Measurements from ENCODE around the gene MRPL52. TPM values are rescaled to one million over a fixed set of nuclear protein-coding genes. Genes with fewer than 3 reads are reported as not detected.
"Not testable (repeated sequence)": the region's sequence is repeated elsewhere in the genome, so short reads cannot be mapped to it uniquely, and the experiment has no call there.

The MRPL52 gene
- total RNA-seq, 2 experiments from 2014 or later: 100 to 181 TPM

GRCh38 chr14:22854963-22855724 lies 25.5 kb downstream of the MRPL52 start:
- ChIA-PET CTCF (ENCODE audit: unreplicated experiment) (interaction anchor here (0.7 to 1.0 kb wide), 3 partner anchors 10 to 285 kb away, joined by 3 to 4 read pairs (median 3); partner anchors contain the start of gene LRP10), POLR2A (interaction anchor here (0.6 to 6.0 kb wide), 12 partner anchors 9 to 81 kb away, joined by 3 to 42 read pairs (median 3); partner anchors contain the start of genes LRP10 and RBM23)
- peaks cover 13% of the 10 kb centered on the region for H3K4me1 ChIP-seq (ENCODE audit: insufficient read depth, low read length, poor library complexity, severe bottlenecking)
- H3K9me3 ChIP-seq (ENCODE audit: low read length): no peaks in the 10 kb centered on the region
- no peaks in the 10 kb centered on the region for H3K9me2 ChIP-seq (ENCODE audit: insufficient read depth, low read length)
- intact Hi-C loops (cut with micrococcal nuclease; ENCODE audit: unreplicated experiment): loop anchor here (5.0 kb wide), 1 partner anchor 268 kb away; the partner anchor contains the start of gene DAD1
- no peak overlapping the region for H3K4me2 ChIP-seq (ENCODE audit: low read length)
- no peak overlapping the region for H3K4me3 ChIP-seq (ENCODE audit: low read depth, low read length, poor library complexity, severe bottlenecking)
- no peaks in the 10 kb centered on the region for H3K79me2 ChIP-seq (ENCODE audit: insufficient read depth, low read depth, low read length)
- TF ChIP-seq EZH2phosphoT487 (IDR thresholded peaks at IDR 0.05; ENCODE audit: borderline replicate concordance, low read depth, low read length): no peak
- TF ChIP-seq, protein P1, sequence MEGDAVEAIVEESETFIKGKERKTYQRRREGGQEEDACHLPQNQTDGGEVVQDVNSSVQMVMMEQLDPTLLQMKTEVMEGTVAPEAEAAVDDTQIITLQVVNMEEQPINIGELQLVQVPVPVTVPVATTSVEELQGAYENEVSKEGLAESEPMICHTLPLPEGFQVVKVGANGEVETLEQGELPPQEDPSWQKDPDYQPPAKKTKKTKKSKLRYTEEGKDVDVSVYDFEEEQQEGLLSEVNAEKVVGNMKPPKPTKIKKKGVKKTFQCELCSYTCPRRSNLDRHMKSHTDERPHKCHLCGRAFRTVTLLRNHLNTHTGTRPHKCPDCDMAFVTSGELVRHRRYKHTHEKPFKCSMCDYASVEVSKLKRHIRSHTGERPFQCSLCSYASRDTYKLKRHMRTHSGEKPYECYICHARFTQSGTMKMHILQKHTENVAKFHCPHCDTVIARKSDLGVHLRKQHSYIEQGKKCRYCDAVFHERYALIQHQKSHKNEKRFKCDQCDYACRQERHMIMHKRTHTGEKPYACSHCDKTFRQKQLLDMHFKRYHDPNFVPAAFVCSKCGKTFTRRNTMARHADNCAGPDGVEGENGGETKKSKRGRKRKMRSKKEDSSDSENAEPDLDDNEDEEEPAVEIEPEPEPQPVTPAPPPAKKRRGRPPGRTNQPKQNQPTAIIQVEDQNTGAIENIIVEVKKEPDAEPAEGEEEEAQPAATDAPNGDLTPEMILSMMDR (conservative IDR thresholded peaks at IDR 0.05; ENCODE audit: low read length): no peak
- H2AFZ ChIP-seq (ENCODE audit: low read length): no peak overlapping the region
- no peaks in the 10 kb centered on the region for H3K36me3 ChIP-seq (ENCODE audit: insufficient read depth, low read length)
- BruUV-seq (replicated peaks): no TSS peak
- no peak overlapping the region for H3K27ac ChIP-seq (ENCODE audit: low read depth, low read length, poor library complexity, severe bottlenecking)
- H4K20me1 ChIP-seq (ENCODE audit: insufficient read depth, low read length): no peaks in the 10 kb centered on the region
- DNase-seq (ENCODE audit: low spot score): no peak

DNA sequence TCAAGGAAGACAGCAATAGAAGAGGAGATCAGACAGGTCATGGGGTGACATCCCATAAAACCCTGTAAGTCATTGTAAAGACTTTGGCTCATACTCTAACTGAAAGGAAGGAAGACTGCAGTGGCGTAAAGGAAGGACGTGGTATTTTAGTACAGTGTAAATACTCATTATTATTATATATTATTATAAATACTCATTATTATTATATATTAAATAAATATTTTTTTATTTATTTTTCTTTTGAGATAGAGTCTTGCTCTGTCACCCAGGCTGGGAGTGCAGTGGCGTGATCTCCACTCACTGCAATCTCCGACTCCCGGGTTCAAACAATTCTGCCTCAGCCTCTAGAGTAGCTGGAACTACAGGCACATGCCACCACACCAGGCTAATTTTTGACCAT lies 26.7 kb downstream of the MRPL52 start:
- intact Hi-C loops (cut with micrococcal nuclease; ENCODE audit: unreplicated experiment): no loop called here
- ChIA-PET CTCF (ENCODE audit: unreplicated experiment) (no interaction called here), POLR2A (no interaction called here)
- no peak overlapping the region for H3K4me2 ChIP-seq (ENCODE audit: low read length)
- no peaks in the 10 kb centered on the region for H3K36me3 ChIP-seq (ENCODE audit: insufficient read depth, low read length)
- no peak overlapping the region for H3K27ac ChIP-seq (ENCODE audit: low read depth, low read length, poor library complexity, severe bottlenecking)
- DNase-seq (ENCODE audit: low spot score): no peak
- no peak overlapping the region for H3K4me3 ChIP-seq (ENCODE audit: low read depth, low read length, poor library complexity, severe bottlenecking)
- BruUV-seq (replicated peaks): no TSS peak
- no peaks in the 10 kb centered on the region for H4K20me1 ChIP-seq (ENCODE audit: insufficient read depth, low read length)
- H2AFZ ChIP-seq (ENCODE audit: low read length): no peak overlapping the region
- TF ChIP-seq, protein P1 (conservative IDR thresholded peaks at IDR 0.05; ENCODE audit: low read length): no peak
- TF ChIP-seq EZH2phosphoT487 (IDR thresholded peaks at IDR 0.05; ENCODE audit: borderline replicate concordance, low read depth, low read length): no peak
- peaks cover 13% of the 10 kb centered on the region for H3K4me1 ChIP-seq (ENCODE audit: insufficient read depth, low read length, poor library complexity, severe bottlenecking)
- H3K9me2 ChIP-seq (ENCODE audit: insufficient read depth, low read length): no peaks in the 10 kb centered on the region
- no peaks in the 10 kb centered on the region for H3K9me3 ChIP-seq (ENCODE audit: low read length)
- H3K79me2 ChIP-seq (ENCODE audit: insufficient read depth, low read depth, low read length): no peaks in the 10 kb centered on the region

DNA sequence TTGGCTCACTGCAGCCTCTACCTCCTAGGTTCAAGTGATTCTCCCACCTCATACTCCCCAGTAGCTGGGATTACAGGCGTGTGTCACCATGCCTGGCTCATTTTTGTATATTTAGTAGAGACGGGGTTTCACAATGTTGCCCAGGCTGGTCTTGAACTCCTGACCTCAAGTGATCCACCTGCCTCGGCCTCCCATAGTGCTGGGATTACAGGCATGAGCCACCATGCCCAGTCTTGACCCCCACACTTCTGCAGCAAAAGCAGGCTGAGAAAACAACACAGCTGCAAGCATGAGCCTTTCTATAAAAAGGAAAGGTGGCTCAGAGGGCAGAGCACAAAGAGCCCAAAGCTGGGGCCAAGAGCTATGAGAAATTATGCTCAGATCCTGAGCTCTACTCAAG lies 30.7 kb downstream of the MRPL52 start:
- CTCF ChIA-PET (ENCODE audit: unreplicated experiment): interaction anchor here (0.6 kb wide), 1 partner anchor 271 kb away, joined by 4 read pairs; no protein-coding TSS in a partner anchor

More for the DNA sequence above, 30.7 kb downstream of the MRPL52 start:
- H3K4me1 ChIP-seq (ENCODE audit: insufficient read depth, low read length, poor library complexity, severe bottlenecking); H3K36me3 ChIP-seq (ENCODE audit: insufficient read depth, low read length); H2AFZ ChIP-seq (ENCODE audit: low read length); H3K27ac ChIP-seq (ENCODE audit: low read depth, low read length, poor library complexity, severe bottlenecking); BruUV-seq (replicated peaks); H3K9me2 ChIP-seq (ENCODE audit: insufficient read depth, low read length); H3K79me2 ChIP-seq (ENCODE audit: insufficient read depth, low read depth, low read length); H4K20me1 ChIP-seq (ENCODE audit: insufficient read depth, low read length); H3K4me2 ChIP-seq (ENCODE audit: low read length); intact Hi-C loops (cut with micrococcal nuclease; ENCODE audit: unreplicated experiment); DNase-seq (ENCODE audit: low spot score); H3K4me3 ChIP-seq (ENCODE audit: low read depth, low read length, poor library complexity, severe bottlenecking); H3K9me3 ChIP-seq (ENCODE audit: low read length): not testable (repeated sequence)
- POLR2A ChIA-PET: interaction anchor here (0.6 to 1.5 kb wide), 12 partner anchors 11 to 509 kb away, joined by 3 to 9 read pairs (median 3); partner anchors contain the start of genes BCL2L2 and LRP10
